ENCODE results near the gene RER1.

The RER1 gene

DNA sequence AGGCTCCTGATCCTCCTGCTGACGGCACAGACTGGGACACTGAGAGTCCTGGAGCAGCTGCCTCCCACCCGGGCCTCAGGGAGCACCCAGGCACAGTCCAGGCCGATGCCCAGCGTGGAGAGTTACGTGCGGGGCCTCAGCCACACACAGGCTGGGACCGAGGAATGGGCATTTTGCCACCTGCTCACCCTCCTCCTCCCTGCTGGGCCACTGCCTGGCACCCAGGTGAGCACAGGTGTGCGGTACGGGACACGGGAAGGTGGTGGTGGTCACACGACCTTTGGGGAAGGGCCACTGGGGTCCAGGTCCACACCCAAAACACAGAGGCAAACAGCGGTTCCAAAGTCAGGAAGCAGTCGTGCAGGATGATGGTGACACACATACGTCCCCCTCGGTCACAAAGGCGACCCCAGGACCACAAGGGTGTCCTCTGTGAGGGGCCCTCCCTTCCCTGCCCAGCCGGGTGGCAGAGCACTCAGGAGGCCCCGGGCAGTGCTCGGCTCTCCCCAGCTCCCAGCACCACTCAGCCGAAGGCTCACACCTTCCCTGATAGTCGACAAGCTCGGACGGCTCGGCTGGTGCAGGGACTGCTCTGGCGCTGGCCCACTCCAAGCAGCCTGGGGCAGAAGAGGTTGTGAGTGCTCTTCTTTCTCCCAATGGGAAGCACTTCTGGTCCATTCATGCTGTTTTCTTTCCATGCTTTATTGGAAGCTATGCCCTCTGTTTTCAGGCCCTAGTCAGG is 14.5 kb upstream of the RER1 start:
- Mint-ChIP-seq H3K27me3 (ENCODE audit: low read depth) (no peaks in the 10 kb centered on the region), H3K36me3 (ENCODE audit: low read depth) (no peaks in the 10 kb centered on the region), H3K9me3 (no peaks in the 10 kb centered on the region), H3K4me3 (no peak overlapping the region), H3K4me1 (ENCODE audit: low read depth) (no peaks in the 10 kb centered on the region), H3K27ac (no peak overlapping the region)
- no peak for DNase-seq (ENCODE audit: low spot score)

DNA sequence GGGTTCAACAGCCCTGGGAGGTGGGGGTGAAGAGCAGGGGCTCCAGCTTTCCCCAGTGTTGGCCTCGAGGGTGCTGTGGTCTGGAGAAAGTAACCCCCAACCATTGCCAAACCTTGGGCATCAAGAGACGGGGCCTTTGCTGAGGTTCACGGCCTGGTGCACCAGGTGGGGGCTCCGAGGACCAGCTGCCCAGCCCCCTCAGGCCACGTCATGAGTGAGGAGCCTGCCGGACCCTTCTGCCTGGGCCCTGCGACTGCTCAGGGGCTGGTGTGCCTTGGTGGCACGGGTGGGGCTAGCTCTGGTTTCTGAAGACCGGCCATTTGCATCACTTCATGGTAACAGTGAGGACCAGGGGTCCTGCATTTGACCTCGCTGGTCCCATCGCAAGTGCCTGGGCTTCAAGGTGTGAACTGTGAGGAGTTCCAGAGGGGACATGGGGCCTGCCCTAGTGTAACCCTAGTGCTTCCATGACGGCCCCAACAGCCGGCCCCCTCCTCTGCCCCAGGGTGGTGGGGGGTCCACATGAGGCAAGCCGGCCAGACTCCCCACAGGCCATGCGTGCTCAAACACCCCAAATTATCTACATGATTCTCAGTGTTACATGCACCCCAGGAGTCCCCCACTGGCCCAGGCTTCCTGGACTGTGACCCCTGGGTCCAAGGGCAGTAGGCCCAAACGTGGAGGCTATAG is 13.7 kb upstream of the RER1 start:
- Mint-ChIP-seq H3K36me3 (ENCODE audit: low read depth) (no peaks in the 10 kb centered on the region), H3K27ac (no peak overlapping the region), H3K4me3 (no peak overlapping the region), H3K9me3 (no peaks in the 10 kb centered on the region), H3K27me3 (ENCODE audit: low read depth) (no peaks in the 10 kb centered on the region), H3K4me1 (ENCODE audit: low read depth) (no peaks in the 10 kb centered on the region)
- no peak for DNase-seq (ENCODE audit: low spot score)

- Mint-ChIP-seq H3K9me3 (no peaks in the 10 kb centered on the region), H3K4me1 (ENCODE audit: low read depth) (no peaks in the 10 kb centered on the region), H3K27ac (no peak overlapping the region), H3K27me3 (ENCODE audit: low read depth) (no peaks in the 10 kb centered on the region), H3K36me3 (ENCODE audit: low read depth) (no peaks in the 10 kb centered on the region), H3K4me3 (no peak overlapping the region)
- DNase-seq (ENCODE audit: low spot score), result no peak
Observed at GRCh38 chr1:2378441-2378851, 13.2 kb upstream of the RER1 start.

DNA sequence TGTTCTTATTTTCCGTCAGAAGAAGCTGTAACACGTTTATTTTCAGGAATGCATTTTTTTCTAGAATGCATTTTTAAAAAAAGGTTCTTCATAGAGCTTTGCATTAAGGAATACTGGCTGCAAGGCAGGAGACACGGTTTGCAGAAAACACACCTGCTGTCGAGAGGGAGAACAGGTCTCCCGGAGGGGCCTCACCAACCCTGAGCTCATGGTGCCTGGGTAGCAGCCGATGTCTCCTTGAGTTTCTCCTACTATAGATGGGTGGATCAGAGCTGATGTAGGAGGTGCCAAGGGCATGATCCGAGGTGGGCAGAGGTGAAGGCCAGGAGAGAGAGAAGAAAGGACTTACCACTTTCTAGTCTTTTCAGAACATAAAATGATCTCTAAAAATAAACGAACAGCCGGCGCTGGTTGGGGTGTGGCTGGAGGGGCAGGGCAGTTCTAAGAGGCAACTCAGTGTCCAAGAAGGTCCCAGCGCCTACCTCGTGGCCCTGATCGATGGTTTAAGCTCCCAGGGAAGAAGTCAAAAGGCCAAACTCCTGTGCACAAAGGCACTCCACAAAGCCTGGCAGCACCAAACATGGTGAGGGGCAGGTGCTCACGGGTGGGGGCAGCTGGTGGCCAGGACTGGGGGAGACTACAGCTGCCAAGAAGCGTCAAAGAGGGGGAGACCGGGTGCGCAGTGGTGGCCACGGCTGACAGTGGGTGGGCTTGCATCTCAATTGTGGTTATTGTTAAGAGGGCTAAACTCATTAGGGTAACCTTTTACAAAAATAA is 12.5 kb upstream of the RER1 start:
- Mint-ChIP-seq H3K36me3 (ENCODE audit: low read depth) (no peaks in the 10 kb centered on the region), H3K4me3 (no peak overlapping the region), H3K27me3 (ENCODE audit: low read depth) (no peaks in the 10 kb centered on the region), H3K4me1 (ENCODE audit: low read depth) (no peaks in the 10 kb centered on the region), H3K9me3 (no peaks in the 10 kb centered on the region), H3K27ac (no peak overlapping the region)
- no peak for DNase-seq (ENCODE audit: low spot score)

DNA sequence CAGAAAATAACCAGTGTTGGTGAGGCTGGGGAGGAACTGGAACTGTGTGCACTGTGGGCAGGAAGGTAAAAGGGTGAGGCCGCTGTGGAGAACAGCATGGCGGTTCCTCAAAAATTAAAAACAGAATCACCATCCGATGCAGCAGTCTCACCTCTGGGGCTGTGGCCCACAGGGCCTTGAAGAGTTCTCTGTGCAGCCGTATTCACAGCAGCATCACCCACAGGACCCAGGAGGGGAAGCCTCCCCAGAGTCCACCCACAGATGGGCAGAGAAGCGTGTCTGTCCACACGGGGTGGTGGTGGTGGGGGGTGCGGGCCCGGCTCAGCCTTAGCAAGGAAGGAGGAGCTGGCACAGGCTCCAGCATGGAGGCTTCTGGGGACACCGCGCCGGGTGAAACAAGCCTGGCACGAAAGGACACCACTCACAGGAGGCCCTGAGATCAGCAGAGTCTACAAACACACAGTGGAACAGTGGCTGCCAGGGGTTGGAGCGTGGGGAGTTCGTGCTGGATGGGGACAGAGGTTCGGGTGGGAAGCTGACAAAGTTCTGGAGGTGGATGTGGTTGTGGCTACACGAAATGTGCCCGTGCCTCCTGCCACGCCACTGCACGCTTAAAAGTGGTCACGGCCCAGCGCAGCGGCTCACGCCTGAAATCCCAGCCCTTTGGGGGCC is 11.8 kb upstream of the RER1 start:
- DNase-seq (ENCODE audit: low spot score), result no peak
- Mint-ChIP-seq H3K27me3 (ENCODE audit: low read depth) (no peaks in the 10 kb centered on the region), H3K4me3 (no peak overlapping the region), H3K9me3 (no peaks in the 10 kb centered on the region), H3K36me3 (ENCODE audit: low read depth) (no peaks in the 10 kb centered on the region), H3K27ac (no peak overlapping the region), H3K4me1 (ENCODE audit: low read depth) (no peaks in the 10 kb centered on the region)

- no peak for DNase-seq (ENCODE audit: low spot score)
- Mint-ChIP-seq H3K27ac (no peak overlapping the region), H3K36me3 (ENCODE audit: low read depth) (no peaks in the 10 kb centered on the region), H3K27me3 (ENCODE audit: low read depth) (no peaks in the 10 kb centered on the region), H3K4me3 (no peak overlapping the region), H3K9me3 (no peaks in the 10 kb centered on the region), H3K4me1 (ENCODE audit: low read depth) (no peaks in the 10 kb centered on the region)
Observed at GRCh38 chr1:2380816-2381591, 10.6 kb upstream of the RER1 start.

GRCh38 chr1:2381741-2382620 is 9.7 kb upstream of the RER1 start:
- Mint-ChIP-seq H3K4me3 (no peak overlapping the region), H3K9me3 (no peaks in the 10 kb centered on the region), H3K36me3 (ENCODE audit: low read depth) (no peaks in the 10 kb centered on the region), H3K27ac (no peak overlapping the region), H3K27me3 (ENCODE audit: low read depth) (no peaks in the 10 kb centered on the region), H3K4me1 (ENCODE audit: low read depth) (no peaks in the 10 kb centered on the region)
- peak; percentile 61 for DNase-seq (ENCODE audit: low spot score)

DNA sequence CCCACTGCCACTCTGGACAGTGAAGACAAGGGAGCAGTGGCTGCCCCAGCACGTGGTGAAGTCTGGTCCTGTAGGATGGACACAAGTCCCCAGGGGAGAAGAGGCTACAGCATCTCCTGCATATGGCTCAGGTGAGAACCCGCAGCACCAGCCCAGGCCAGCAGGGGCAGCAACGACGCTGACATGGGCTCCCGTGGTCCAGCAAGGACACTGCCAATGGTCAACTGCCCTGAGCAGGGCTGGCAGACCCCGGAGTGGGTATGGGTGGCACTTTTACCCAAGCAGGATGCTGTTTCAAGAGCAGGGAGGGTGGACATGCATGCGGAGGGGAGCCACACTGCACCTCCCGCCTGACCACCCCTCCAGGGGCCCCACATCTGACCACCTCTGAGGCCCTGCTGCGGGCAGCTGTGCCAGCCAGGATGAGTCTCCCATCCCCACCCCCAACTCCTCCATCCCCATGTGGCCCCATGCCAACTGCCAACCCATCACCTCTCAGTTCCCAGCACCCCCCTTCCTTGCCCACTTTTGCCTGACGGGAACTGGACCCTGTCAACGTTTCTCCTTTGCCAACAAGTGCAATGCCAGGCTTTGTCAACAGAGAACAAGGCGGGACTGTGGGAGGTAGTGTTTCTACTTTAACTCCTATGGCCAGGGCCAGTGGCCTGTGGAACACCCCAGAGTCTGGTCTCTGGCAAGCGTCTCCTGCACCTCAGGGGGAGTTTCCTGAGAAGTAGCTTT is 8.8 kb upstream of the RER1 start:
- H3K9me3 Mint-ChIP-seq, result no peaks in the 10 kb centered on the region
- H3K4me1 Mint-ChIP-seq (ENCODE audit: low read depth), result no peaks in the 10 kb centered on the region
- no peak overlapping the region for H3K27ac Mint-ChIP-seq
- H3K4me3 Mint-ChIP-seq, result no peak overlapping the region
- H3K27me3 Mint-ChIP-seq (ENCODE audit: low read depth), result no peaks in the 10 kb centered on the region
- no peak for DNase-seq (ENCODE audit: low spot score)
- H3K36me3 Mint-ChIP-seq (ENCODE audit: low read depth), result no peaks in the 10 kb centered on the region

GRCh38 chr1:2383576-2383975 is 8.1 kb upstream of the RER1 start:
- H3K27me3 Mint-ChIP-seq (ENCODE audit: low read depth), result no peaks in the 10 kb centered on the region
- no peaks in the 10 kb centered on the region for H3K4me1 Mint-ChIP-seq (ENCODE audit: low read depth)
- no peaks in the 10 kb centered on the region for H3K9me3 Mint-ChIP-seq
- no peak overlapping the region for H3K27ac Mint-ChIP-seq
- H3K4me3 Mint-ChIP-seq, result no peak overlapping the region
- H3K36me3 Mint-ChIP-seq (ENCODE audit: low read depth), result no peaks in the 10 kb centered on the region
- no peak for DNase-seq (ENCODE audit: low spot score)

- no peaks in the 10 kb centered on the region for H3K36me3 Mint-ChIP-seq (ENCODE audit: low read depth)
- no peak overlapping the region for H3K4me3 Mint-ChIP-seq
- no peak for DNase-seq (ENCODE audit: low spot score)
- no peaks in the 10 kb centered on the region for H3K27me3 Mint-ChIP-seq (ENCODE audit: low read depth)
- no peak overlapping the region for H3K27ac Mint-ChIP-seq
- H3K4me1 Mint-ChIP-seq (ENCODE audit: low read depth), result no peaks in the 10 kb centered on the region
- H3K9me3 Mint-ChIP-seq, result no peaks in the 10 kb centered on the region
Observed at GRCh38 chr1:2384130-2384860, 7.3 kb upstream of the RER1 start.

DNA sequence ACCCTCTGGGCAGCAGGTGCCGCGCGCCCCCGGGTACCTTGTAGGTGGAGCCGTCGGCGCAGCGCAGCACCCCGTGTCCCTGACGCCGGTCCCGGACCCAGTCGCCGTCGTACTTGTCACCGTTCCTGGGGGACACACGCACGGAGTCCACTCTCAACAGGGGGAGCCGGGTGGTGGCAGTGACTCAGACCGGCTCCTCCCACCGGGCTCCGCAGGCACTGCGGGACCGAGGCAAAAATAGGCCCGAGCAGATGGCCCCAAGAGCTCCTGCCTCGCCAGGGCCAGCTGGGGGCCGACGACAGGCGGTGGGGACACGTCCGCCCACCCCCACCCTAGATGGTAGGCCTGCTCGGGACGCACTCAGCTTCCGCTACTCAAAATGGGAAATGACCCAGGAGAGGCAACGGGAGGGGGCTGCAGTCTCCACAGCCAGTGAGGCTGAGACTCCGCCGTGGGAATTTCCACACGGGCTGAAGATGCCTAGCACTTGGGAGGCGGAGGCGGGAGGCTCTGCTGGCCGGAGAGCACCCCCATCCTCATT is 6.6 kb upstream of the RER1 start:
- Mint-ChIP-seq H3K27ac (no peak overlapping the region), H3K36me3 (ENCODE audit: low read depth) (no peaks in the 10 kb centered on the region), H3K27me3 (ENCODE audit: low read depth) (no peaks in the 10 kb centered on the region), H3K4me3 (no peak overlapping the region), H3K9me3 (no peaks in the 10 kb centered on the region), H3K4me1 (ENCODE audit: low read depth) (peaks cover 1% of the 10 kb centered on the region)
- no peak for DNase-seq (ENCODE audit: low spot score)
